ENCODE measurements around the gene GMNC.

DNA sequence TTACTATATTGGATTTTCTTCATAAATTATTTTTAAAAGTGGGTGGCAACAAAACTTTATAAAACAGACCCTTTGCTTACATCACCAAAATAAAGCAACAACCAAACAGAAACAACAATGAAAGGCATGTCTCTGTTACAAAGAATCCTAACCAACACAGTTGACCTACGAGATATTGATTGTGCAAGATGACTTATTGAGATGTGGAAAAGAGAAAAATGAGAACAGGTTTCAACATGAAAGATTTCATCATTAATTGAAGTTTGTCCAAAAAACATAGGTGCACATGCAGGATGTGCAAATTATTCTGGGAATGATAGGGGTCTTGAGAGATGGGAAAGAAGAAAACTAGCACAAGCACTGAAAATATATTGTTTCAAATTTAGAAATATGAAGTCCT lies 9.0 kb downstream of the GMNC start:
- TF ChIP-seq, protein P1, sequence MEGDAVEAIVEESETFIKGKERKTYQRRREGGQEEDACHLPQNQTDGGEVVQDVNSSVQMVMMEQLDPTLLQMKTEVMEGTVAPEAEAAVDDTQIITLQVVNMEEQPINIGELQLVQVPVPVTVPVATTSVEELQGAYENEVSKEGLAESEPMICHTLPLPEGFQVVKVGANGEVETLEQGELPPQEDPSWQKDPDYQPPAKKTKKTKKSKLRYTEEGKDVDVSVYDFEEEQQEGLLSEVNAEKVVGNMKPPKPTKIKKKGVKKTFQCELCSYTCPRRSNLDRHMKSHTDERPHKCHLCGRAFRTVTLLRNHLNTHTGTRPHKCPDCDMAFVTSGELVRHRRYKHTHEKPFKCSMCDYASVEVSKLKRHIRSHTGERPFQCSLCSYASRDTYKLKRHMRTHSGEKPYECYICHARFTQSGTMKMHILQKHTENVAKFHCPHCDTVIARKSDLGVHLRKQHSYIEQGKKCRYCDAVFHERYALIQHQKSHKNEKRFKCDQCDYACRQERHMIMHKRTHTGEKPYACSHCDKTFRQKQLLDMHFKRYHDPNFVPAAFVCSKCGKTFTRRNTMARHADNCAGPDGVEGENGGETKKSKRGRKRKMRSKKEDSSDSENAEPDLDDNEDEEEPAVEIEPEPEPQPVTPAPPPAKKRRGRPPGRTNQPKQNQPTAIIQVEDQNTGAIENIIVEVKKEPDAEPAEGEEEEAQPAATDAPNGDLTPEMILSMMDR (IDR thresholded peaks at IDR 0.05), result no peak
- TF ChIP-seq POLR2A (IDR thresholded peaks at IDR 0.05), result no peak
